ENCODE measurements around the gene IRS4.

IRS4 gene

GRCh38 chrX:108736509-108737479, at the start of gene IRS4:
IRS4 (minus strand) TSS chrX:108736563.
- peak; percentile 93 for DNase-seq (ENCODE audit: low spot score)

- DNase-seq (ENCODE audit: low spot score) = no peak
Observed at GRCh38 chrX:108772549-108772948, 36.2 kb upstream of the IRS4 start.

GRCh38 chrX:108763559-108763958, 27.2 kb upstream of the IRS4 start:
- DNase-seq (ENCODE audit: low spot score) = no peak

- no peak for DNase-seq (ENCODE audit: low spot score)
Observed at GRCh38 chrX:108740299-108740774, 4.0 kb upstream of the IRS4 start.

- no peak for DNase-seq (ENCODE audit: low spot score)
Observed at GRCh38 chrX:108737754-108738153, 1.4 kb upstream of the IRS4 start.

GRCh38 chrX:108735679-108736508, 469 bp downstream of the IRS4 start:
- DNase-seq (ENCODE audit: low spot score) = no peak

- DNase-seq (ENCODE audit: low spot score) = peak; percentile 70
Observed at GRCh38 chrX:108735091-108735678, 1.2 kb downstream of the IRS4 start.

GRCh38 chrX:108734426-108734825, 1.9 kb downstream of the IRS4 start:
- no peak for DNase-seq (ENCODE audit: low spot score)

GRCh38 chrX:108732630-108733321, 3.6 kb downstream of the IRS4 start:
- DNase-seq (ENCODE audit: low spot score) = peak; percentile 75

GRCh38 chrX:108731153-108731552, 5.2 kb downstream of the IRS4 start:
- peak; percentile 57 for DNase-seq (ENCODE audit: low spot score)

GRCh38 chrX:108726748-108727147, 9.6 kb downstream of the IRS4 start:
- no peak for DNase-seq (ENCODE audit: low spot score)

- no peak for DNase-seq (ENCODE audit: low spot score)
Observed at GRCh38 chrX:108722561-108722960, 13.8 kb downstream of the IRS4 start.

GRCh38 chrX:108712886-108713285, 23.5 kb downstream of the IRS4 start:
- no peak for DNase-seq (ENCODE audit: low spot score)

- DNase-seq (ENCODE audit: low spot score) = no peak
Observed at GRCh38 chrX:108704839-108705238, 31.5 kb downstream of the IRS4 start.

GRCh38 chrX:108702530-108702929, 33.8 kb downstream of the IRS4 start:
- no peak for DNase-seq (ENCODE audit: low spot score)

- DNase-seq (ENCODE audit: low spot score) = no peak
Observed at GRCh38 chrX:108701633-108702032, 34.7 kb downstream of the IRS4 start.

- no peak for DNase-seq (ENCODE audit: low spot score)
Observed at GRCh38 chrX:108699368-108699767, 37.0 kb downstream of the IRS4 start.

GRCh38 chrX:108696690-108697089, 39.7 kb downstream of the IRS4 start:
- no peak for DNase-seq (ENCODE audit: low spot score)

Data from ecto neural progenitor cell (in vitro differentiated cells).